ENCODE results near the gene LZTS2. TPM values are rescaled to one million over a fixed set of nuclear protein-coding genes. Genes with fewer than 3 reads are reported as not detected.
A peak's percentile ranks its signal among the peaks of the same experiment; 100 is the strongest.

The LZTS2 gene
- total and polyA plus RNA-seq, 2 of the 8 experiments (the other 6 are each of a cell fraction or from before 2014, with no cell fraction given) = 75.7 to 99.5 TPM

- no peak overlapping the region for H3K23ac ChIP-seq (ENCODE audit: insufficient read length)
- DNase-seq (ENCODE audit: low read depth in 1 of 2, low spot score in 2 of 2) (no peak), FAIRE-seq (no peak)
- H3K4me1 ChIP-seq (replicated peaks in 1 of 4; ENCODE audit: control insufficient read depth in 3 of 4, insufficient read depth in 4 of 4, low read length in 3 of 4) = peaks cover 0 to 10% (median 5%) of the 10 kb centered on the region in 4 experiments; a peak in 4 of 7 replicates
- POLR2A ChIA-PET (ENCODE audit: partially characterized antibody) = interaction anchor here (0.8 kb wide), 1 partner anchor 37 kb away, joined by 3 read pairs; no protein-coding TSS in a partner anchor
- H4K20me1 ChIP-seq (replicated peaks in 1 of 2; ENCODE audit: control insufficient read depth in 1 of 2, insufficient read depth in 2 of 2, low read length in 2 of 2) = peaks cover 9 to 12% of the 10 kb centered on the region in 2 experiments
- no peak overlapping the region for H3K27ac ChIP-seq (ENCODE audit: low read depth, low read length)
- no peak overlapping the region for H2BK20ac ChIP-seq (ENCODE audit: low read length)
- no peak overlapping the region for H3K9ac ChIP-seq (replicated peaks in 1 of 4; ENCODE audit: extremely low read depth in 1 of 4, low read depth in 3 of 4, low read length in 3 of 4)
- H3K27me3 ChIP-seq (replicated peaks in 1 of 4; ENCODE audit: control insufficient read depth in 3 of 4, extremely low read depth in 1 of 4, insufficient read depth in 3 of 4, low read length in 3 of 4) = peaks cover 2 to 16% (median 14%) of the 10 kb centered on the region in 4 experiments
- no peak overlapping the region for H3K14ac ChIP-seq (ENCODE audit: insufficient read length)
- H4K5ac ChIP-seq (ENCODE audit: insufficient read length, low read depth, low read length) = no peak overlapping the region
- H2BK15ac ChIP-seq (ENCODE audit: low read length) = no peak overlapping the region
- no peak overlapping the region for H2BK120ac ChIP-seq (replicated peaks; ENCODE audit: low read depth, low read length)
- H3K18ac ChIP-seq (ENCODE audit: extremely low read depth, low read length) = no peak overlapping the region
- no peaks in the 10 kb centered on the region; the same call in 1 of the 2 replicates for H3K79me1 ChIP-seq (ENCODE audit: low read depth, low read length)
- no peak overlapping the region for H3K4me2 ChIP-seq (ENCODE audit: insufficient read depth in 1 of 2, low read depth in 2 of 2, low read length in 2 of 2)
- no peak overlapping the region for H4K91ac ChIP-seq (replicated peaks; ENCODE audit: insufficient read length, low read length)
- no peaks in the 10 kb centered on the region; a peak in 1 of 8 replicates for H3K36me3 ChIP-seq (ENCODE audit: control insufficient read depth in 2 of 4, insufficient read depth in 4 of 4, low read length in 3 of 4)
- no peak overlapping the region for H4K8ac ChIP-seq (ENCODE audit: extremely low read depth, insufficient read depth, low read length)
- peaks cover 0 to 3% of the 10 kb centered on the region in 2 experiments; a peak in 1 of 4 replicates for H3K79me2 ChIP-seq (ENCODE audit: control insufficient read depth in 1 of 2, insufficient read depth in 2 of 2, low read length in 2 of 2)
- no peaks in the 10 kb centered on the region; the same call in 1 of the 2 replicates for H3K23me2 ChIP-seq (ENCODE audit: low read depth, low read length)
- 91% methylated on average over 4 of the region's 4 CpGs; no CpG with 5 or more reads in 1 of the 2 experiments for WGBS, 2 experiments (ENCODE audit: extremely low coverage in 1 of 2, insufficient coverage in 1 of 2, insufficient read length in 1 of 2, insufficient replicate concordance in 2 of 2, low coverage in 1 of 2, low lambda C conversion rate in 2 of 2, missing lambda C conversion rate in 1 of 2)
- H2BK5ac ChIP-seq (ENCODE audit: low read depth, low read length) = no peak overlapping the region
- CTCF ChIA-PET (ENCODE audit: partially characterized antibody) = interaction anchor here (0.8 to 59.5 kb wide), 9 partner anchors 9 to 107 kb away, joined by 3 to 2176 read pairs (median 5); partner anchors contain the start of genes KAZALD1, PDZD7 and SFXN3
- H2BK12ac ChIP-seq (ENCODE audit: low read depth, low read length) = no peak overlapping the region
- no peak overlapping the region for H3K4ac ChIP-seq (replicated peaks; ENCODE audit: insufficient read length, low read depth, low read length)
- no peaks in the 10 kb centered on the region for H3K9me3 ChIP-seq (ENCODE audit: insufficient read depth in 2 of 2, low read depth in 1 of 2, low read length in 1 of 2)
- H3K56ac ChIP-seq (replicated peaks; ENCODE audit: insufficient read length, low read depth, low read length) = no peak overlapping the region
- no peak overlapping the region for H2AFZ ChIP-seq (ENCODE audit: low read length)
- no peak overlapping the region for H2AK5ac ChIP-seq (ENCODE audit: low read depth, low read length)
- no peak overlapping the region for H3K4me3 ChIP-seq (ENCODE audit: extremely low read depth in 1 of 4, insufficient read depth in 2 of 4, low read depth in 3 of 4, low read length in 4 of 4)
- TF ChIP-seq TAF1 (IDR thresholded peaks at IDR 0.05; ENCODE audit: low read depth, low read length) = no peak
- TF ChIP-seq BCL11A (IDR thresholded peaks at IDR 0.05; ENCODE audit: low read depth in 2 of 2, low read length in 2 of 2) = no peak
- no peak for TF ChIP-seq SP1 (IDR thresholded peaks at IDR 0.05; ENCODE audit: low read depth, low read length)
- no peak for TF ChIP-seq MAFK (IDR thresholded peaks at IDR 0.05; ENCODE audit: low read depth, low read length)
- TF ChIP-seq BRCA1 (IDR thresholded peaks at IDR 0.05; ENCODE audit: low read depth, low read length) = no peak
- TF ChIP-seq RAD21 (IDR thresholded peaks at IDR 0.05 in 1 of 2, conservative IDR thresholded peaks at IDR 0.05 in 1 of 2; ENCODE audit: low read depth in 2 of 2, low read length in 2 of 2) = 0 out of 4 replicates have a peak, but pooled peaks of 1 of the 2 experiments have one; percentile 4
Measured at GRCh38 chr10:101055411-101055810, 55.8 kb downstream of the LZTS2 start.
